GM21619 (cell line): Measurements from ENCODE around the gene LEMD3.
A peak's percentile ranks its signal among the peaks of the same experiment; 100 is the strongest.
"Not testable (repeated sequence)": the region's sequence is repeated elsewhere in the genome, so short reads cannot be mapped to it uniquely, and the experiment has no call there.

Experiments
- ATAC-seq: cut with Tn5 transposase; IDR thresholded peaks from one replicate; pipeline ENCODE4 v1.9.1; 2021; ENCODE audit not compliant: unreplicated experiment

Gene LEMD3

DNA sequence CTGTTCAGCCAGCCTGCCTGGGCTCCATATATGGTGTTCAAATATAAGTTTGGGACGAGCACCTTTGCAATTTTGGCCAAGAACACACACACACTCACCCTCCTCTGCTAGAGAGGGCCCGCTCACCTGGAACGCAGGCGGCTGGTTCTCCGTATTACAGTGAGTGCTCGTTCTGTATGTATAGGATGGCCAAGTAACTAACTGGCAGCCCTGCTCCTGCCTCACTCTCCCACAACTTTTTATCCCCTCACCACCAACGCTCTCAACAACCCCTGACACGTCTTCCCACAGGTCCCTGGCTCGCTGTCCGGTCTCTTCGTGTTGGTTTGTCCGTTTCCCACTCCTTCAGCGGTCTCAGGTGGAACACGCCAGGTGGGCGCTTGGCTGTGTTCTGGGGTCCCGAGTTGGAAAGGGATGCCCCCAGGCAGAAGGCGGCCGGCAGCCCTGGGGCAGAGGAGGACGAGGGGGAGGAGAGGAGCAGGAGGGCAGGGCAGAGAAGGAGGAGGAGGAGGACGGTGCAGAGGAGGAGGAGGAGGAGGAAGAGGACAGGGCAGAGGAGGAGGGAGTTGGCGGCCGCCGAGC is 108.7 kb downstream of the LEMD3 start:
- ATAC-seq = no peak

DNA sequence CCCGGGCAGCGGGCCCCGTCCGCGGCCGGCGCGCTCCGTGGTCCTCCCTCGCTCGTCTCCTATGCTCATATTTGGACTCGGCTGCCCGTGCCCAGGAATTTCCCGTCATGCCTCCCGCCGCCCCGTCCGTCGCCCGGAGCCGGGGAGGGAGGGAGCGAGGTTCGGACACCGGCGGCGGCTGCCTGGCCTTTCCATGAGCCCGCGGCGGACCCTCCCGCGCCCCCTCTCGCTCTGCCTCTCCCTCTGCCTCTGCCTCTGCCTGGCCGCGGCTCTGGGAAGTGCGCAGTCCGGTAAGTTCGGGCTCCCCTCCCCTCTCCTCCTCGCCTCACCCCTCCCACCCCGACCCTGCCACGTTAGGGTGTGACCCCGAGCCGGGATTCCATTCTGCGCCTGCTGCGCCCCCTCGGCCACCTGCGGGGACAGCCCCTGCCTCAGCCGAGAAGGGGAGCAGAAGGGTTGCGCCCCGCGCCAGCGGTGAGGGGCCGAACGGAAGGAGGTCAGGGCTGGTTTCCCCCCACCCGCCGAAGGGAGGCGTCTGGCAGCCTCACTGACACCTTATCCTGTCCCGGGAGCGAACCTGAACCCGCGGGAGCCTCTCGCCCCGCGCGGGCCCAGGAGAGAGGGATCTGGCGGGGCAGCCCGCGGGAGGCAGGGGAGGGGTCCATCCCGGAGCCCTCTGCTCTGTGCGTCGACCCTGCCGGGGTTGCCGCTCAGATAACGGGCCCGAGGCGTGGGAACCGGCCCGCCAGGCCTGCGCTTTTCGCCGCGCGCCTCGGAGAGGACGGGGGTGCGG is 109.4 kb downstream of the LEMD3 start, which contains the start of gene MSRB3:
MSRB3 (plus strand) TSS at position 108 of the 793 bp plus-strand sequence. CDS start 29,897 bp downstream, outside the sequence.
- ATAC-seq = peak; percentile 54

- peak; percentile 34 for ATAC-seq
Measured at GRCh38 chr12:65279369-65280112, 110.2 kb downstream of the LEMD3 start.

GRCh38 chr12:65280306-65280705 is 110.9 kb downstream of the LEMD3 start:
- no peak for ATAC-seq

GRCh38 chr12:65282840-65283239 is 113.5 kb downstream of the LEMD3 start:
- no peak for ATAC-seq

GRCh38 chr12:65285532-65285931 is 116.1 kb downstream of the LEMD3 start:
- not testable (repeated sequence) for ATAC-seq

DNA sequence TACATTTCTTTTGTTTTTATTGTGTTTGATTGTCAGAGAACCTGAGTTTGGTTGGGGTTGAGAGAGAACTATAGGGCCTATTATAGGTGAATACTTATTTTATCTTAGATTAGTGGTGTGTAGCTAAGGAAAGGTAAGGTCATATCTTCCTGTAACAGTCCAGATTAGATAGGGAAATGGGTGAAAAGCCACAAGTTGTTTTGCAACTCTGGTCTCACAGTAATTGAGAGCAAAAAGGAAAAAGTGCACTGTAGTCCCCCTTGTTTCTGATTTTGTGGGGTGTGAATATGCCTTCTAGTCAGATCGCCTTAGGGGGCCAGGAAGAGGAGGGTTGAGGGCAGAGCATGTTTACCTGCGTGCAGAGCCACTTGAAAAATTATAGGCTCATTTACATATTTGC is 118.0 kb downstream of the LEMD3 start:
- ATAC-seq = no peak

DNA sequence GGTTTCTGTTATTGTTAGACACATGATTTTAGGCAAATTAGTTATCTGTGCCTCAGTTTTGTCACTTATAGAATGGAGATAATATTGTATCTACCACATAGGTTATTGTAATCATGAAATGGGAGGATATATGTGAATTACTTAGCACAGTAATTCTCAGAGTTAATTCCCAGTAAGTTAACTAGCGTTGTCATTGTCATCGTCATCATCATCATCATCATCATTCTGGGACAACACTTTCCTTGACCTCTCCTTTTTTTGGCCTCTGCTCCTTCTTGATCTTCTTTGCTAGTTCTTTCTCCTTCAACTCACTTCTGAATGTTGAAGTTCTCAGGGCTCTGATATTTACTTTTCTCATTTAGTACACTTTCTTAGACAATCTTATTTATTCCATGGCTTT is 122.9 kb downstream of the LEMD3 start:
- ATAC-seq = no peak

GRCh38 chr12:65293735-65294134 is 124.4 kb downstream of the LEMD3 start:
- no peak for ATAC-seq

- no peak for ATAC-seq
Measured at GRCh38 chr12:65294641-65295262, 125.4 kb downstream of the LEMD3 start.

DNA sequence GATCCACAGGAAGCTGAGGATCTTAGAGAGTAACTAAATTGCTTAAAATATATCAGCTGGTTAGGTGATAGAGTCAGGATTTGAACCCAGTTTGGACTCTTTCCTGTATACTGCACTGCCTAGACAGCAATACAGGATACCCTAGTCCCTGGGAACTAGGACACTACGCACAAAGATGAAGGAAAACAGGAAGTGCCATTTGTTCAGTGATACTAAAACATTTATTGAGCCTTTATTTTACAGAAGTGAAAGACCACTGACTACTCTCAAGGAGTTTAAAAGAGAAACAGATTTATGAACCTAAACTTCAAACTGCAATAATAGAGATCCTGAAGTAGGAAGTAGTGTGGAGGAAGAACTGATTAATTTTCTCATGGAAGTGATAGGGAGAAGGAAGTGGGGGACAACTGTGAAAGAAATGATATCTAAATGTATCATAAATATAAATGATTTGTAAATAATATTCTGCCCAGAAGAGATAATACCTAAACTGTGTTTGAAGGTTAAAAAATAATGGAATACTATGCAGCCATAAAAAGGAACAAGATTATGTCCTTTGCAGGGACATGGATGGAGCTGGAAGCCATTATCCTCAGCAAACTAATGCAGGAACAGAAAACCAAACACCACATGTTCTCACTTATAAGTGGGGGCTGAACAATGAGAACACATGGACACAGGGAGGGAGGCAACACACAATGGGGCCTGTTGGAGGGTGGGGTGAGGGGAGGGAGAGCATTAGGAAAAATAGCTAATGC is 127.3 kb downstream of the LEMD3 start:
- no peak for ATAC-seq
